Fibroblast of pulmonary artery (primary cell): ENCODE data around the gene DUOXA2.
"Not testable (repeated sequence)": the region's sequence is repeated elsewhere in the genome, so short reads cannot be mapped to it uniquely, and the experiment has no call there.

Experiments used
- DNase-seq: peaks from one replicate; pipeline ENCODE4 v3.0.0-alpha.2; 2010; ENCODE audit warnings: low read depth
- H3K4me3 ChIP-seq: replicated peaks from 2 replicates; pipeline ENCODE4 v1.5.1; 2011; ENCODE audit warnings: low read depth, mild to moderate bottlenecking, control low read depth, low read length, moderate library complexity
- CTCF ChIP-seq: IDR thresholded peaks from 2 replicates; pipeline ENCODE4 v1.5.1; 2011; ENCODE audit warnings: mild to moderate bottlenecking, control low read depth, low read length, inconsistent platforms; ENCODE audit errors: missing control alignments

The DUOXA2 gene

DNA sequence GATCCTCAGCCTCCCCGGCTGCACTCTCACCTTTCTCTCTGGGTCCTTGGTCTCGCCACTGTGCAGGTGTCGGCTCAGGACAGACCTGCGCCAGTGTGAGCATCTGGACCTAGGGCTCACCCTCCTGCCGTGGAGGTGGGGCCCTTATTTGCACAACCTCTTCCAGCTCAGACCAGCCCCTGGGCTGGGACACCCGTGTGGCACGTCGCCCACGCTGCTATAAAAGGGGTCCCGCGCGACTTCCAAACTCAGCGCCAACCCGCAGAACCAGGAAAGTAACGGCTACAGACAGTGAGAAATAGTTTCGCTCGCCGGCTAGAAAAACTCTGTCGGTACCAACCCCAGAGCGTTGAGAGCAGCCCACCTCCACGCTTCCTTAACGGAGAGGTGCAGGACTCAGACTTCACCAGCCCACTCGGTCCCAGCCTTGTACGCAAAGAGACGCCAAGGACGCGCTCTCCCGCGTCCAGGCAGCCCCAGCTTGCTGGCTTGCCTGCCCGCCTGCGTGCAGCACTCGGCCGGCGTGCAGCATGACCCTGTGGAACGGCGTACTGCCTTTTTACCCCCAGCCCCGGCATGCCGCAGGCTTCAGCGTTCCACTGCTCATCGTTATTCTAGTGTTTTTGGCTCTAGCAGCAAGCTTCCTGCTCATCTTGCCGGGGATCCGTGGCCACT, at the start of gene DUOXA2, which contains the start of gene DUOX2:
Gene DUOXA2 (plus strand): TSS at position 251 of the 675 bp plus-strand sequence. CDS start 280 bp downstream, at position 531.
Gene DUOX2 (minus strand): TSS at position 97 of the 675 bp plus-strand sequence. CDS start 761 bp downstream, outside the sequence.
- no peak for DNase-seq

DNA sequence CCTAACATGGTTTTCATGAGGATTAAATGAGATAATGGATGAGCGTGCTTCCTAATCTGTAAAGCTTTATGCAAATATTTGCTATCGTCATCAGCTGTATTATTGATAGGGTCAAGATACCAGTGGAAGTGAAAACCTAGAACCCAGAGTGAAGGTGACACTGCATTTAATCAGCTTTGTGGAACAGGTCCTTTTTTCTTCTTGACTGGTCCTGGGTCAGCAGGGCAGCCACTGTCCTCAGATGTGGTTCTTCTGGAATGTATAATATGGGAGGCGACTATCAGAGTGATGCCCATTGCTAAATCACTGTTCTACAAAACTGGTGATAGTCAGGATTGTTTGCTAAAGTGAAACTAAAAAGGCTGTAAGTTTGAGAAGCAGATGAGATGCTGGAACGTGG, 49.7 kb upstream of the DUOXA2 start:
- DNase-seq = peak; percentile 33
- H3K4me3 ChIP-seq = no peak overlapping the region
- TF ChIP-seq CTCF = no peak

More for the DNA sequence above, at the start of gene DUOXA2, which contains the start of gene DUOX2:
- no peak for TF ChIP-seq CTCF
- H3K4me3 ChIP-seq = no peak within 1 kb of the TSS

GRCh38 chr15:45069942-45070360, 44.2 kb upstream of the DUOXA2 start:
- H3K4me3 ChIP-seq, DNase-seq: not testable (repeated sequence)

GRCh38 chr15:45073602-45074001, 40.5 kb upstream of the DUOXA2 start:
- not testable (repeated sequence) for DNase-seq

GRCh38 chr15:45075440-45076320, 38.4 kb upstream of the DUOXA2 start:
- H3K4me3 ChIP-seq, DNase-seq: not testable (repeated sequence)

More at GRCh38 chr15:45073602-45074001, 40.5 kb upstream of the DUOXA2 start:
- H3K4me3 ChIP-seq = not testable (repeated sequence)

DNA sequence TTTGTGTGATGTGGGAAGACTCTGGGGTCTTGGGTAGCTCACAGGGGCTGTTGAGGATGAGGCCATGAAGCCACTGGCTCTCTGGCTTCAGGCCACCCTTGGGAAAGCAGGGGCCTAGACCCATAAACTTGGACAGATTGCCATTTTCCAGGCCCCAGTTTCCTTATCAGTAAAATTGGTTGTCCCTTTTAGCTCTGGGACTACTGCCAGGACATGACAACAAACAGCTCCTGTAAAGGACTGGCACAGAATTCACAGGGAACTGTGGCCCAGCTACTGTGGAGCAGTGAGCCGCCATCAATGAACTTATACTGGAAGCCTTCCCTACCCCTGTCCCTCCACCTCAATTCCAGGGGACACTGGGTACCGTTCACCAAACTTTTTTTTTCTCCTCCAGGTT, 36.7 kb upstream of the DUOXA2 start:
- not testable (repeated sequence) for DNase-seq, H3K4me3 ChIP-seq

DNA sequence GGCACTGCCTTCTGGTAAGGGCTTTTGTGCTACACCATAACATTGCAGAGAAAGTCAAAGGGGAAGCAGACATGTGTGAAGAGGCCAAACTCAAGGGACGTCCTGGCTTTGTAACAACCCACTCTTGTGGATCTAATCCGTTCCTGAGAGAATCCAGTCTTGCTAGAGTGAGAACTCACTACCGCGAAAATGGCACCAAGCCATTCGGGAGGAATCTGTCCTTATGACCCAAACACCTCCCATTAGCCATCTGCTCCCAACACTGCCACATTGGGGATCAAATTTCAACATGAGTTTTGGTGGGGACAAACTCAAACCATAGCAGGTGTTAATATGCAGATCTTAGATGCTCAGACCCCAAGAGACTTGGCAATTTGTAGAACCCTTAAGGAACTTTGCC, 34.9 kb upstream of the DUOXA2 start:
- DNase-seq = not testable (repeated sequence)

GRCh38 chr15:45079628-45080246, 34.4 kb upstream of the DUOXA2 start:
- H3K4me3 ChIP-seq = not testable (repeated sequence)
- DNase-seq = peak; percentile 6

More for the DNA sequence above, 34.9 kb upstream of the DUOXA2 start:
- H3K4me3 ChIP-seq = not testable (repeated sequence)

DNA sequence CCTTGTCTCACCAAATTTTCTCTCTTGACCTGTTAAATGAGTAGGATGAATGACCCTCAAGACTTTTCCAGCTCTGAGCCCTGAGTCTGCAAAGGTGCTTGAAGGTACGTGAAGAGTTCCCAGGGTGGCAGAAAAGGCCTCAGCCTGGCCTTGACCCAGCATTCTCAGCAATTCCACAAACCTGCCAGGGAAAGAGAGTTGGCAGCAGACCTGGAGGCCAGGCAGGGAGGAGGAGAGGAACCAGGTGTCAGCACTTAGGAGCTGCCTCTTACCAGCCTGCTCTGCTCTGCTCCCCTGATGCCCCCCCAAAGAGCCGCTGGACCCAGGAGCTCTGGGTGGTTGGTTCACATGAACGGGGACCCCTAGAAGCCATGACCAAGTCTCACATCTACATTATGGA, 33.5 kb upstream of the DUOXA2 start:
- H3K4me3 ChIP-seq, DNase-seq: not testable (repeated sequence)

DNA sequence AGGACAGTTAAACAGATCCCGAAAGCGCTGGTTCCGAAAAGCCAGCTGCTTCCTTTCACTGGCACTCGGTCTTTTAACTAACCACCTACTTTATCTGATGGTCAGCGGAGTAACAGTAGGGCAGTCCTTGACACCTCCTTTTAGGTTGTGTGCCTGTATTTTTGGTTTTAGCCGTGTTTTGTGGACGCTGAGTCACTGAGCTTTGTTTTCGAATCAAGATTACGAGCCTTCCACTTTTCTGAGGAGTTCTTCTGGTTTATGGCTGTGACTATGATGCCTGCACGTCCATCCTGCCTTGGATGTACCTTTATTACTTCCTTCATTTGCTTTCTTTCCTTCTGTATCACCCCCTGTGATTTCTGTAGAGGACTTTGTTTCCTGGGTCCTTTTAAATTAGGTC, 31.7 kb upstream of the DUOXA2 start:
- DNase-seq, H3K4me3 ChIP-seq: not testable (repeated sequence)

- DNase-seq = no peak
- no peak overlapping the region for H3K4me3 ChIP-seq
- TF ChIP-seq CTCF = no peak
These were observed 30.9 kb upstream of the DUOXA2 start for GRCh38 chr15:45083223-45083622.
